Type B pancreatic cell (in vitro differentiated cells): ENCODE measurements around the gene NEK8. TPM values are rescaled to one million over a fixed set of nuclear protein-coding genes. Genes with fewer than 3 reads are reported as not detected.
A peak's percentile ranks its signal among the peaks of the same experiment; 100 is the strongest.

ENCODE experiments used
- DNase-seq: peaks from one replicate; pipeline ENCODE4 v3.0.0; 2021; ENCODE audit warnings: mixed read lengths; ENCODE audit not compliant: unreplicated experiment; ENCODE audit errors: extremely low spot score
- H3K27ac Mint-ChIP-seq: 2 replicates; pipeline ENCODE4 v1.8.0; 2021; ENCODE audit warnings: mild to moderate bottlenecking, mixed read lengths
- H3K27me3 Mint-ChIP-seq: 2 replicates; pipeline ENCODE4 v1.8.0; 2021; ENCODE audit warnings: mixed read lengths
- H3K36me3 Mint-ChIP-seq: 2 replicates; pipeline ENCODE4 v1.8.0; 2021; ENCODE audit warnings: mixed read lengths
- H3K4me1 Mint-ChIP-seq: one replicate; pipeline ENCODE4 v1.8.0; 2021; ENCODE audit warnings: mixed read lengths; ENCODE audit not compliant: unreplicated experiment
- H3K4me3 Mint-ChIP-seq: 2 replicates; pipeline ENCODE4 v1.8.0; 2021; ENCODE audit warnings: mild to moderate bottlenecking, mixed read lengths
- H3K9me3 Mint-ChIP-seq: 2 replicates; pipeline ENCODE4 v1.8.0; 2021; ENCODE audit warnings: mixed read lengths
- CTCF ChIP-seq: fragments of 200-600 bp; sonication (generic); conservative IDR thresholded peaks from 2 replicates; pipeline ENCODE4 v1.5.0; 2021; ENCODE audit warnings: antibody characterized with exemption, mild to moderate bottlenecking
- total RNA-seq: library from RNA; stranded (reverse); gene quantifications from 2 replicates; pipeline ENCODE4 v1.2.1, GENCODE V29; 2021; ENCODE audit warnings: low replicate concordance

The NEK8 gene
- total RNA-seq, 1 donor from 2014 or later, result 8.7 TPM

- H3K4me1 Mint-ChIP-seq, result peaks cover 6% of the 10 kb centered on the region
- no peaks in the 10 kb centered on the region for H3K9me3 Mint-ChIP-seq
- no peak for TF ChIP-seq CTCF
- peak overlapping the region; percentile 79 for H3K27ac Mint-ChIP-seq
- no peak overlapping the region for H3K4me3 Mint-ChIP-seq
- no peaks in the 10 kb centered on the region for H3K27me3 Mint-ChIP-seq
- H3K36me3 Mint-ChIP-seq, result peaks cover 13% of the 10 kb centered on the region
- DNase-seq, result no peak
These were observed 23.2 kb downstream of the NEK8 start for GRCh38 chr17:28751600-28752366.

- Mint-ChIP-seq H3K4me1 (no peaks in the 10 kb centered on the region), H3K4me3 (no peak overlapping the region), H3K27ac (peak overlapping the region; percentile 26), H3K27me3 (no peaks in the 10 kb centered on the region), H3K36me3 (peaks cover 12% of the 10 kb centered on the region), H3K9me3 (no peaks in the 10 kb centered on the region)
- TF ChIP-seq CTCF, result no peak
- DNase-seq, result no peak
These were observed 26.9 kb downstream of the NEK8 start for GRCh38 chr17:28755486-28755885.

- H3K9me3 Mint-ChIP-seq, result no peaks in the 10 kb centered on the region
- no peak for TF ChIP-seq CTCF
- H3K27ac Mint-ChIP-seq, result peak overlapping the region; percentile 26
- no peak for DNase-seq
- no peak overlapping the region for H3K4me3 Mint-ChIP-seq
- H3K27me3 Mint-ChIP-seq, result no peaks in the 10 kb centered on the region
- peaks cover 9% of the 10 kb centered on the region for H3K36me3 Mint-ChIP-seq
- peaks cover 7% of the 10 kb centered on the region for H3K4me1 Mint-ChIP-seq
These were observed 27.6 kb downstream of the NEK8 start for GRCh38 chr17:28756049-28756804.

- Mint-ChIP-seq H3K4me3 (no peak overlapping the region), H3K4me1 (peaks cover 9% of the 10 kb centered on the region), H3K36me3 (peaks cover 6% of the 10 kb centered on the region), H3K27me3 (no peaks in the 10 kb centered on the region), H3K9me3 (no peaks in the 10 kb centered on the region), H3K27ac (peak overlapping the region; percentile 61)
- TF ChIP-seq CTCF, result no peak
- DNase-seq, result no peak
These were observed 30.0 kb downstream of the NEK8 start for GRCh38 chr17:28758411-28759121.

- Mint-ChIP-seq H3K27ac (peak overlapping the region; percentile 61), H3K4me3 (no peak overlapping the region), H3K4me1 (peaks cover 13% of the 10 kb centered on the region), H3K27me3 (no peaks in the 10 kb centered on the region), H3K36me3 (peaks cover 9% of the 10 kb centered on the region), H3K9me3 (no peaks in the 10 kb centered on the region)
- no peak for DNase-seq
- TF ChIP-seq CTCF, result no peak
These were observed 30.8 kb downstream of the NEK8 start for GRCh38 chr17:28759256-28759865.
